ENCODE results near the gene CCDC85C. TPM values are rescaled to one million over a fixed set of nuclear protein-coding genes. Genes with fewer than 3 reads are reported as not detected.

CCDC85C gene
- total and polyA plus RNA-seq, 2 experiments from 2014 or later, result 4.5 to 24.9 TPM

DNA sequence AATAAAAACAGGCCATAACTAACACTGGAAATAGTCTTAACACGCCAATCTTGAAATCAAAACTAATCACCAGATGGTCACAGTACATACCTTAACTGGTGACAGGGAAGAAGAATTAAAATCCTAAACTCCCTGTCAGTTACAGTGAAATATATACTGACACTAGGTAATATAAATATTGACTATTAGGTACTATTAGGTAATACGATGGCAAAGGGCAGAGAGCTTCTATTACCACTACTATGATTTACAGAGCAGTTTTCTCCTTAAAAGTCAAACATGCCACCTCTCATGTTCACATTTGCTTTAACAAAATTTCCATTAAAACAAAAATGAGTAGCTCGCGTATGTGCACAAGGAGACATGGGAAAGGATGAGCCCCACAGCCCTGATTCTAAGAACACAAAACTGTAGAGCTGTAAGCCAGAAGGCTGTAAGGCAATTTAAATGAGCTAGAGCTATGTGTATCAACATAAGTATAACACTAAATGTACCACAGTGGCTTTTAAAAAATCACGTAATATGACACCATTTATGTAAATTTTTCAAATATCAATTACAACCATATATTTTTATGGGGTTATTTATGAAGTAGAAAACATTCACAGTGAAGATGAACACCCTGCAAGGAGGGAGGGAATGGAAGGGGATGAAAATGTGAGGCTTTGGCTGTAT is 142.5 kb downstream of the CCDC85C start (continued):
- TF ChIP-seq, protein P1, sequence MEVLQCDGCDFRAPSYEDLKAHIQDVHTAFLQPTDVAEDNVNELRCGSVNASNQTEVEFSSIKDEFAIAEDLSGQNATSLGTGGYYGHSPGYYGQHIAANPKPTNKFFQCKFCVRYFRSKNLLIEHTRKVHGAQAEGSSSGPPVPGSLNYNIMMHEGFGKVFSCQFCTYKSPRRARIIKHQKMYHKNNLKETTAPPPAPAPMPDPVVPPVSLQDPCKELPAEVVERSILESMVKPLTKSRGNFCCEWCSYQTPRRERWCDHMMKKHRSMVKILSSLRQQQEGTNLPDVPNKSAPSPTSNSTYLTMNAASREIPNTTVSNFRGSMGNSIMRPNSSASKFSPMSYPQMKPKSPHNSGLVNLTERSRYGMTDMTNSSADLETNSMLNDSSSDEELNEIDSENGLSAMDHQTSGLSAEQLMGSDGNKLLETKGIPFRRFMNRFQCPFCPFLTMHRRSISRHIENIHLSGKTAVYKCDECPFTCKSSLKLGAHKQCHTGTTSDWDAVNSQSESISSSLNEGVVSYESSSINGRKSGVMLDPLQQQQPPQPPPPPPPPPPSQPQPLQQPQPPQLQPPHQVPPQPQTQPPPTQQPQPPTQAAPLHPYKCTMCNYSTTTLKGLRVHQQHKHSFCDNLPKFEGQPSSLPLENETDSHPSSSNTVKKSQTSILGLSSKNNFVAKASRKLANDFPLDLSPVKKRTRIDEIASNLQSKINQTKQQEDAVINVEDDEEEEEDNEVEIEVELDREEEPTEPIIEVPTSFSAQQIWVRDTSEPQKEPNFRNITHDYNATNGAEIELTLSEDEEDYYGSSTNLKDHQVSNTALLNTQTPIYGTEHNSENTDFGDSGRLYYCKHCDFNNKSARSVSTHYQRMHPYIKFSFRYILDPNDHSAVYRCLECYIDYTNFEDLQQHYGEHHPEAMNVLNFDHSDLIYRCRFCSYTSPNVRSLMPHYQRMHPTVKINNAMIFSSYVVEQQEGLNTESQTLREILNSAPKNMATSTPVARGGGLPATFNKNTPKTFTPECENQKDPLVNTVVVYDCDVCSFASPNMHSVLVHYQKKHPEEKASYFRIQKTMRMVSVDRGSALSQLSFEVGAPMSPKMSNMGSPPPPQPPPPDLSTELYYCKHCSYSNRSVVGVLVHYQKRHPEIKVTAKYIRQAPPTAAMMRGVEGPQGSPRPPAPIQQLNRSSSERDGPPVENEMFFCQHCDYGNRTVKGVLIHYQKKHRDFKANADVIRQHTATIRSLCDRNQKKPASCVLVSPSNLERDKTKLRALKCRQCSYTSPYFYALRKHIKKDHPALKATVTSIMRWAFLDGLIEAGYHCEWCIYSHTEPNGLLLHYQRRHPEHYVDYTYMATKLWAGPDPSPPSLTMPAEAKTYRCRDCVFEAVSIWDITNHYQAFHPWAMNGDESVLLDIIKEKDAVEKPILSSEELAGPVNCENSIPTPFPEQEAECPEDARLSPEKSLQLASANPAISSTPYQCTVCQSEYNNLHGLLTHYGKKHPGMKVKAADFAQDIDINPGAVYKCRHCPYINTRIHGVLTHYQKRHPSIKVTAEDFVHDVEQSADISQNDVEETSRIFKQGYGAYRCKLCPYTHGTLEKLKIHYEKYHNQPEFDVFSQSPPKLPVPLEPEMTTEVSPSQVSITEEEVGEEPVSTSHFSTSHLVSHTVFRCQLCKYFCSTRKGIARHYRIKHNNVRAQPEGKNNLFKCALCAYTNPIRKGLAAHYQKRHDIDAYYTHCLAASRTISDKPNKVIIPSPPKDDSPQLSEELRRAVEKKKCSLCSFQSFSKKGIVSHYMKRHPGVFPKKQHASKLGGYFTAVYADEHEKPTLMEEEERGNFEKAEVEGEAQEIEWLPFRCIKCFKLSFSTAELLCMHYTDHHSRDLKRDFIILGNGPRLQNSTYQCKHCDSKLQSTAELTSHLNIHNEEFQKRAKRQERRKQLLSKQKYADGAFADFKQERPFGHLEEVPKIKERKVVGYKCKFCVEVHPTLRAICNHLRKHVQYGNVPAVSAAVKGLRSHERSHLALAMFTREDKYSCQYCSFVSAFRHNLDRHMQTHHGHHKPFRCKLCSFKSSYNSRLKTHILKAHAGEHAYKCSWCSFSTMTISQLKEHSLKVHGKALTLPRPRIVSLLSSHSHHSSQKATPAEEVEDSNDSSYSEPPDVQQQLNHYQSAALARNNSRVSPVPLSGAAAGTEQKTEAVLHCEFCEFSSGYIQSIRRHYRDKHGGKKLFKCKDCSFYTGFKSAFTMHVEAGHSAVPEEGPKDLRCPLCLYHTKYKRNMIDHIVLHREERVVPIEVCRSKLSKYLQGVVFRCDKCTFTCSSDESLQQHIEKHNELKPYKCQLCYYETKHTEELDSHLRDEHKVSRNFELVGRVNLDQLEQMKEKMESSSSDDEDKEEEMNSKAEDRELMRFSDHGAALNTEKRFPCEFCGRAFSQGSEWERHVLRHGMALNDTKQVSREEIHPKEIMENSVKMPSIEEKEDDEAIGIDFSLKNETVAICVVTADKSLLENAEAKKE (CRISPR knock-in tag; IDR thresholded peaks at IDR 0.05), result no peak
- no peak for TF ChIP-seq STAT1 (IDR thresholded peaks at IDR 0.05; ENCODE audit: unreplicated experiment)
- TF ChIP-seq, protein P2, sequence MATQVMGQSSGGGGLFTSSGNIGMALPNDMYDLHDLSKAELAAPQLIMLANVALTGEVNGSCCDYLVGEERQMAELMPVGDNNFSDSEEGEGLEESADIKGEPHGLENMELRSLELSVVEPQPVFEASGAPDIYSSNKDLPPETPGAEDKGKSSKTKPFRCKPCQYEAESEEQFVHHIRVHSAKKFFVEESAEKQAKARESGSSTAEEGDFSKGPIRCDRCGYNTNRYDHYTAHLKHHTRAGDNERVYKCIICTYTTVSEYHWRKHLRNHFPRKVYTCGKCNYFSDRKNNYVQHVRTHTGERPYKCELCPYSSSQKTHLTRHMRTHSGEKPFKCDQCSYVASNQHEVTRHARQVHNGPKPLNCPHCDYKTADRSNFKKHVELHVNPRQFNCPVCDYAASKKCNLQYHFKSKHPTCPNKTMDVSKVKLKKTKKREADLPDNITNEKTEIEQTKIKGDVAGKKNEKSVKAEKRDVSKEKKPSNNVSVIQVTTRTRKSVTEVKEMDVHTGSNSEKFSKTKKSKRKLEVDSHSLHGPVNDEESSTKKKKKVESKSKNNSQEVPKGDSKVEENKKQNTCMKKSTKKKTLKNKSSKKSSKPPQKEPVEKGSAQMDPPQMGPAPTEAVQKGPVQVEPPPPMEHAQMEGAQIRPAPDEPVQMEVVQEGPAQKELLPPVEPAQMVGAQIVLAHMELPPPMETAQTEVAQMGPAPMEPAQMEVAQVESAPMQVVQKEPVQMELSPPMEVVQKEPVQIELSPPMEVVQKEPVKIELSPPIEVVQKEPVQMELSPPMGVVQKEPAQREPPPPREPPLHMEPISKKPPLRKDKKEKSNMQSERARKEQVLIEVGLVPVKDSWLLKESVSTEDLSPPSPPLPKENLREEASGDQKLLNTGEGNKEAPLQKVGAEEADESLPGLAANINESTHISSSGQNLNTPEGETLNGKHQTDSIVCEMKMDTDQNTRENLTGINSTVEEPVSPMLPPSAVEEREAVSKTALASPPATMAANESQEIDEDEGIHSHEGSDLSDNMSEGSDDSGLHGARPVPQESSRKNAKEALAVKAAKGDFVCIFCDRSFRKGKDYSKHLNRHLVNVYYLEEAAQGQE (IDR thresholded peaks at IDR 0.05; ENCODE audit: unreplicated experiment), result no peak
- TF ChIP-seq POLR2AphosphoS5 (IDR thresholded peaks at IDR 0.05; ENCODE audit: low read depth), result no peak
- TF ChIP-seq, protein P3, sequence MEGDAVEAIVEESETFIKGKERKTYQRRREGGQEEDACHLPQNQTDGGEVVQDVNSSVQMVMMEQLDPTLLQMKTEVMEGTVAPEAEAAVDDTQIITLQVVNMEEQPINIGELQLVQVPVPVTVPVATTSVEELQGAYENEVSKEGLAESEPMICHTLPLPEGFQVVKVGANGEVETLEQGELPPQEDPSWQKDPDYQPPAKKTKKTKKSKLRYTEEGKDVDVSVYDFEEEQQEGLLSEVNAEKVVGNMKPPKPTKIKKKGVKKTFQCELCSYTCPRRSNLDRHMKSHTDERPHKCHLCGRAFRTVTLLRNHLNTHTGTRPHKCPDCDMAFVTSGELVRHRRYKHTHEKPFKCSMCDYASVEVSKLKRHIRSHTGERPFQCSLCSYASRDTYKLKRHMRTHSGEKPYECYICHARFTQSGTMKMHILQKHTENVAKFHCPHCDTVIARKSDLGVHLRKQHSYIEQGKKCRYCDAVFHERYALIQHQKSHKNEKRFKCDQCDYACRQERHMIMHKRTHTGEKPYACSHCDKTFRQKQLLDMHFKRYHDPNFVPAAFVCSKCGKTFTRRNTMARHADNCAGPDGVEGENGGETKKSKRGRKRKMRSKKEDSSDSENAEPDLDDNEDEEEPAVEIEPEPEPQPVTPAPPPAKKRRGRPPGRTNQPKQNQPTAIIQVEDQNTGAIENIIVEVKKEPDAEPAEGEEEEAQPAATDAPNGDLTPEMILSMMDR (conservative IDR thresholded peaks at IDR 0.05; ENCODE audit: low read depth in 2 of 2), result no peak
- no peak for TF ChIP-seq CREB1 (CRISPR knock-in tag; IDR thresholded peaks at IDR 0.05; ENCODE audit: low read depth)
- TF ChIP-seq ZNF114 (CRISPR knock-in tag; IDR thresholded peaks at IDR 0.05), result no peak
- TF ChIP-seq NANOG (IDR thresholded peaks at IDR 0.05; ENCODE audit: borderline replicate concordance), result no peak
- TF ChIP-seq, protein P4, sequence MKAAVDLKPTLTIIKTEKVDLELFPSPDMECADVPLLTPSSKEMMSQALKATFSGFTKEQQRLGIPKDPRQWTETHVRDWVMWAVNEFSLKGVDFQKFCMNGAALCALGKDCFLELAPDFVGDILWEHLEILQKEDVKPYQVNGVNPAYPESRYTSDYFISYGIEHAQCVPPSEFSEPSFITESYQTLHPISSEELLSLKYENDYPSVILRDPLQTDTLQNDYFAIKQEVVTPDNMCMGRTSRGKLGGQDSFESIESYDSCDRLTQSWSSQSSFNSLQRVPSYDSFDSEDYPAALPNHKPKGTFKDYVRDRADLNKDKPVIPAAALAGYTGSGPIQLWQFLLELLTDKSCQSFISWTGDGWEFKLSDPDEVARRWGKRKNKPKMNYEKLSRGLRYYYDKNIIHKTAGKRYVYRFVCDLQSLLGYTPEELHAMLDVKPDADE (IDR thresholded peaks at IDR 0.05), result no peak
